IPS-18c (cell line): ENCODE results near the gene ZBTB20.

Experiments used
- H3K4me3 ChIP-seq: 2 replicates; pipeline ENCODE4 v1.7.0; 2013; ENCODE audit warnings: low read depth, mild to moderate bottlenecking, low read length, moderate library complexity; ENCODE audit not compliant: insufficient read depth
- H3K9me3 ChIP-seq: one replicate; pipeline ENCODE4 v1.6.1; 2013; ENCODE audit warnings: mild to moderate bottlenecking, low read length, moderate library complexity; ENCODE audit not compliant: control insufficient read depth, insufficient read depth

The ZBTB20 gene

GRCh38 chr3:114998971-114999579 lies 148.0 kb downstream of the ZBTB20 start:
- no peaks in the 10 kb centered on the region for H3K9me3 ChIP-seq
- no peak overlapping the region for H3K4me3 ChIP-seq

GRCh38 chr3:114994554-114995341 lies 152.3 kb downstream of the ZBTB20 start:
- Histone ChIP-seq H3K9me3 (no peaks in the 10 kb centered on the region), H3K4me3 (no peak overlapping the region)

- Histone ChIP-seq H3K4me3 (no peak overlapping the region), H3K9me3 (no peaks in the 10 kb centered on the region)
Measured at GRCh38 chr3:114985776-114986175, 161.3 kb downstream of the ZBTB20 start.

GRCh38 chr3:114983248-114983647 lies 163.8 kb downstream of the ZBTB20 start:
- H3K4me3 ChIP-seq, result no peak overlapping the region
- H3K9me3 ChIP-seq, result no peaks in the 10 kb centered on the region

GRCh38 chr3:114974387-114974786 lies 172.7 kb downstream of the ZBTB20 start:
- no peak overlapping the region for H3K4me3 ChIP-seq
- H3K9me3 ChIP-seq, result no peaks in the 10 kb centered on the region

- H3K9me3 ChIP-seq, result no peaks in the 10 kb centered on the region
- H3K4me3 ChIP-seq, result no peak overlapping the region
Measured at GRCh38 chr3:114973536-114973935, 173.6 kb downstream of the ZBTB20 start.

GRCh38 chr3:114967168-114967567 lies 179.9 kb downstream of the ZBTB20 start:
- no peaks in the 10 kb centered on the region for H3K9me3 ChIP-seq
- H3K4me3 ChIP-seq, result no peak overlapping the region

GRCh38 chr3:114962189-114962588 lies 184.9 kb downstream of the ZBTB20 start:
- no peaks in the 10 kb centered on the region for H3K9me3 ChIP-seq
- H3K4me3 ChIP-seq, result no peak overlapping the region

- H3K4me3 ChIP-seq, result no peak overlapping the region
- no peaks in the 10 kb centered on the region for H3K9me3 ChIP-seq
Measured at GRCh38 chr3:114958930-114959329, 188.2 kb downstream of the ZBTB20 start.

- no peaks in the 10 kb centered on the region for H3K9me3 ChIP-seq
- no peak overlapping the region for H3K4me3 ChIP-seq
Measured at GRCh38 chr3:114953800-114954199, 193.3 kb downstream of the ZBTB20 start.

- Histone ChIP-seq H3K9me3 (no peaks in the 10 kb centered on the region), H3K4me3 (no peak overlapping the region)
Measured at GRCh38 chr3:114953215-114953799, 193.8 kb downstream of the ZBTB20 start.

GRCh38 chr3:114942773-114943172 lies 204.3 kb downstream of the ZBTB20 start:
- Histone ChIP-seq H3K9me3 (no peaks in the 10 kb centered on the region), H3K4me3 (no peak overlapping the region)

- Histone ChIP-seq H3K4me3 (no peak overlapping the region), H3K9me3 (no peaks in the 10 kb centered on the region)
Measured at GRCh38 chr3:114941626-114942309, 205.3 kb downstream of the ZBTB20 start.

GRCh38 chr3:114939920-114940319 lies 207.2 kb downstream of the ZBTB20 start:
- H3K4me3 ChIP-seq, result no peak overlapping the region

GRCh38 chr3:114933407-114933806 lies 213.7 kb downstream of the ZBTB20 start:
- H3K4me3 ChIP-seq, result no peak overlapping the region

More at GRCh38 chr3:114939920-114940319, 207.2 kb downstream of the ZBTB20 start:
- H3K9me3 ChIP-seq, result no peaks in the 10 kb centered on the region

GRCh38 chr3:114929971-114930732 lies 216.9 kb downstream of the ZBTB20 start:
- peaks cover 2% of the 10 kb centered on the region for H3K9me3 ChIP-seq
- H3K4me3 ChIP-seq, result no peak overlapping the region

More at GRCh38 chr3:114933407-114933806, 213.7 kb downstream of the ZBTB20 start:
- no peaks in the 10 kb centered on the region for H3K9me3 ChIP-seq
